Mesodermal cell (in vitro differentiated cells): ENCODE measurements around the gene PPM1H.
"Not testable (repeated sequence)": the region's sequence is repeated elsewhere in the genome, so short reads cannot be mapped to it uniquely, and the experiment has no call there.

Experiments
- H3K27ac ChIP-seq: 2 replicates; pipeline ENCODE4 v1.7.0; 2013; ENCODE audit warnings: mild to moderate bottlenecking, low read depth, low read length, moderate library complexity; ENCODE audit not compliant: severe bottlenecking
- H3K36me3 ChIP-seq: 2 replicates; pipeline ENCODE4 v1.7.1; 2013; ENCODE audit warnings: mild to moderate bottlenecking, low read length, moderate library complexity; ENCODE audit not compliant: control insufficient read depth, insufficient read depth
- H3K4me1 ChIP-seq: one replicate; pipeline ENCODE4 v1.7.1; 2013; ENCODE audit warnings: mild to moderate bottlenecking, low read length; ENCODE audit not compliant: insufficient read depth, control insufficient read depth, poor library complexity, severe bottlenecking
- H3K4me3 ChIP-seq: 2 replicates; pipeline ENCODE4 v1.7.0; 2013; ENCODE audit warnings: low read length, control low read depth, mild to moderate bottlenecking; ENCODE audit not compliant: insufficient read depth, poor library complexity, severe bottlenecking; ENCODE audit errors: extremely low read depth
- H3K9me3 ChIP-seq: 2 replicates; pipeline ENCODE4 v1.7.1; 2013; ENCODE audit warnings: mild to moderate bottlenecking, low read length, moderate library complexity; ENCODE audit not compliant: control insufficient read depth
- WGBS, 2 experiments: methylation state at CpG; one replicate each; pipeline ENCODE4 v1.1.5; 2013; ENCODE audit warnings: missing lambda C conversion rate in 2 of 2; ENCODE audit not compliant: insufficient coverage in 2 of 2; 5-methylcytosine and 5-hydroxymethylcytosine counted together

PPM1H gene

GRCh38 chr12:62891805-62892549 is 43.0 kb downstream of the PPM1H start:
- Histone ChIP-seq H3K9me3 (no peaks in the 10 kb centered on the region), H3K36me3 (no peaks in the 10 kb centered on the region), H3K4me1 (no peaks in the 10 kb centered on the region), H3K27ac (no peak overlapping the region), H3K4me3 (no peak overlapping the region)
- WGBS, 2 experiments = 94 to 100% methylated on average over 2 of the region's 5 CpGs

GRCh38 chr12:62888454-62889110 is 46.4 kb downstream of the PPM1H start:
- WGBS, 2 experiments = 86% methylated on average over 2 of the region's 6 CpGs; no CpG with 5 or more reads in 1 of the 2 experiments
- H3K27ac ChIP-seq = no peak overlapping the region
- H3K36me3 ChIP-seq = no peaks in the 10 kb centered on the region

GRCh38 chr12:62886796-62887195 is 48.2 kb downstream of the PPM1H start:
- WGBS, 2 experiments = 92 to 97% methylated on average over 6 of the region's 6 CpGs
- Histone ChIP-seq H3K4me1 (no peaks in the 10 kb centered on the region), H3K36me3 (no peaks in the 10 kb centered on the region), H3K4me3 (no peak overlapping the region), H3K9me3 (no peaks in the 10 kb centered on the region), H3K27ac (no peak overlapping the region)

More at GRCh38 chr12:62888454-62889110, 46.4 kb downstream of the PPM1H start:
- Histone ChIP-seq H3K4me1 (no peaks in the 10 kb centered on the region), H3K9me3 (no peaks in the 10 kb centered on the region), H3K4me3 (no peak overlapping the region)

DNA sequence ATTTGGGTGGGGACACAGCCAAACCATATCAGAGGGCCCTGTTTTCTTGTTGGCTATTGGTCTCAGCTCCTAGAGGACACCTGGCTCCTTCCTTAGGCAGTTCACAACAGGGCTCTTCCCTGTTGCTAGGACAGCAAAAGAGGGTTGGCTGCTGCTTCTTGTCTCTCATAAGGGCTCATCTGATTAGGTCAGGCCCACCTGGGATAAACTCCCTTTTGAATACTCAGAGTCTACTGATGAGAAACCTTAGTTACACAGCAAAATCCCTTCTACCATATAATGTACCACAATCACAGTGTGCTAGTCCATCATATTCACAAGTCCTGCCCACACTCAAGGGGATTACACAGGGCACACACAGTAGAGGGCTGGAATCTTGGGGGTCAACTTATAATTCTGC is 49.7 kb downstream of the PPM1H start:
- Histone ChIP-seq H3K4me1 (no peaks in the 10 kb centered on the region), H3K27ac (no peak overlapping the region), H3K9me3 (no peaks in the 10 kb centered on the region)

DNA sequence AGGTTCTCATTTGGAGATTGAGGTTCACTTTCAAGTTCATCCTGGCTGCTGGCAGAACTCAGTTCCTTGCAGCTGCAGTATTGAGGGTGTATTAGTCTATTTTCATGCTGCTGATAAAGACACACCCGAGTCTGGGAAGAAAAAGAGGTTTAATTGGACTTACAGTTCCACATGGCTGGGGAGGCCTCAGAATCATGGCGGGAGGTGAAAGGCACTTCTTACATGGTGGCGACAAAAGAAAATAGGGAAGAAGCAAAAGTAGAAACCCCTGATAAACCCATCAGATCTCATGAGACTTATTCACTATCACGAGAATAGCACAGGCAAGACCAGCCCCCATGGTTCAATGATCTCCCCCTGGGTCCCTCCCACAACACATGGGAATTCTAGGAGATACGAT is 50.1 kb downstream of the PPM1H start:
- H3K4me3 ChIP-seq, H3K4me1 ChIP-seq, H3K36me3 ChIP-seq, H3K27ac ChIP-seq, H3K9me3 ChIP-seq: not testable (repeated sequence)
- 72 to 73% methylated on average over 3 to 4 of the region's 5 CpGs for WGBS, 2 experiments

More for the DNA sequence above, 49.7 kb downstream of the PPM1H start:
- H3K36me3 ChIP-seq = no peaks in the 10 kb centered on the region
- H3K4me3 ChIP-seq = no peak overlapping the region

- no peaks in the 10 kb centered on the region for H3K4me1 ChIP-seq
- 92 to 95% methylated on average over 2 of the region's 3 CpGs for WGBS, 2 experiments
- no peaks in the 10 kb centered on the region for H3K36me3 ChIP-seq
- H3K9me3 ChIP-seq = no peaks in the 10 kb centered on the region
- no peak overlapping the region for H3K4me3 ChIP-seq
- H3K27ac ChIP-seq = no peak overlapping the region
Measured at GRCh38 chr12:62882696-62883095, 52.3 kb downstream of the PPM1H start.

GRCh38 chr12:62882140-62882539 is 52.8 kb downstream of the PPM1H start:
- Histone ChIP-seq H3K27ac (no peak overlapping the region), H3K4me1 (no peaks in the 10 kb centered on the region), H3K36me3 (no peaks in the 10 kb centered on the region), H3K9me3 (no peaks in the 10 kb centered on the region), H3K4me3 (no peak overlapping the region)
- WGBS, 2 experiments = 87 to 89% methylated on average over 1 of the region's 3 CpGs

GRCh38 chr12:62879691-62880090 is 55.3 kb downstream of the PPM1H start:
- no peaks in the 10 kb centered on the region for H3K36me3 ChIP-seq
- no peak overlapping the region for H3K27ac ChIP-seq
- peaks cover 3% of the 10 kb centered on the region for H3K4me1 ChIP-seq
- H3K9me3 ChIP-seq = no peaks in the 10 kb centered on the region
- no peak overlapping the region for H3K4me3 ChIP-seq
- WGBS, 2 experiments = 63 to 80% methylated on average over 1 of the region's 1 CpG

DNA sequence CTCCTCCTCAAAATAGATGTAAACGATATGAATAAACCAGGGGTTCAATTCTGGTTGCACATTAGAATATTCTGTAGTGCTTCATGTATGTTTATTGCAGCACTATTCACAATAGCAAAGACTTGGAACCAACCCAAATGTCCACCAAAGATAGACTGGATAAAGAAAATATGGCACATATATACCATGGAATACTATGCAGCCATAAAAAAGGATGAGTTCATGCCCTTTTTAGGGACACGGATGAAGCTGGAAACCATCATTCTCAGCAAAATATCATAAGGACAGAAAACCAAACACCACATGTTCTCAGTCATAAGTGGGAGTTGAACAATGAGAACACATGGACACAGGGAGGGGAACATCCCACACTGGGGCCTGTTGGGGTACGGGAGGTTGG is 55.7 kb downstream of the PPM1H start:
- H3K4me1 ChIP-seq, H3K4me3 ChIP-seq, H3K27ac ChIP-seq, H3K9me3 ChIP-seq, H3K36me3 ChIP-seq: not testable (repeated sequence)
- no CpG with 5 or more reads among the region's 3 CpGs for WGBS, 2 experiments

DNA sequence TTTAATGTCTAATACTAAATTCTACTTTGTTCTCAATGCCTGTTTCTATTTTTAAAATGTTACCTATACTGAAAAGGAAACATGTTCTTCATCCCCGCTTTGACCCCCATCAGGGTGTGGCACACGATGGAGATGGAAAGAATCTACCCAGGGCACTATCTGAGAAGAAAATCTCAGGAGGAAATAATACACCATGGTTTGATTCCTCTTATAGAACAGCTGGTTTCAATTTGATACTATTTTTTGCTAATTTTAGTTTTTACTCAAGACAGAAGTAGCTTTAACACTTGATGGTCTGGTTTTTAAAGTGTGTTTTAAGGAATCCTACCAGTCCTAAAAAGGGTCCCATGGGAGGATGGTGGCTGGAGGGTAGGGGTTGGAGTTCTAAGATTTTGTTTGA is 56.7 kb downstream of the PPM1H start:
- no peaks in the 10 kb centered on the region for H3K9me3 ChIP-seq
- no peak overlapping the region for H3K4me3 ChIP-seq
- H3K27ac ChIP-seq = no peak overlapping the region
- 100% methylated on average over 1 of the region's 2 CpGs; no CpG with 5 or more reads in 1 of the 2 experiments for WGBS, 2 experiments
- H3K36me3 ChIP-seq = no peaks in the 10 kb centered on the region
- H3K4me1 ChIP-seq = peaks cover 12% of the 10 kb centered on the region

- no peaks in the 10 kb centered on the region for H3K9me3 ChIP-seq
- H3K4me1 ChIP-seq = peaks cover 12% of the 10 kb centered on the region
- 94 to 97% methylated on average over 11 to 13 of the region's 13 CpGs for WGBS, 2 experiments
- H3K4me3 ChIP-seq = no peak overlapping the region
- H3K27ac ChIP-seq = no peak overlapping the region
- no peaks in the 10 kb centered on the region for H3K36me3 ChIP-seq
Measured at GRCh38 chr12:62876938-62877548, 57.9 kb downstream of the PPM1H start.
